Left lung (tissue), 10 donors: ENCODE results near the gene MANSC1. TPM values are rescaled to one million over a fixed set of nuclear protein-coding genes. Genes with fewer than 3 reads are reported as not detected.
"Not testable (repeated sequence)": the region's sequence is repeated elsewhere in the genome, so short reads cannot be mapped to it uniquely, and the experiment has no call there.

Experiments used
- ATAC-seq: fragments of 200-7000 bp; cut with Tn5 transposase; one replicate; pipeline ENCODE4 v1.9.1; 2020; ENCODE audit warnings: moderate library complexity
- DNase-seq, 4 donors: peaks; one replicate each; pipeline ENCODE4 v3.0.0-alpha.2; 2013 to 2020
- H3K27ac ChIP-seq, 2 donors: fragments of 200-600 bp; sonication (generic) in 1 of 2; one replicate each; pipeline versions ENCODE4 v1.5.0 to v1.8.0; 2020 to 2021
- H3K27me3 ChIP-seq, 2 donors: fragments of 200-600 bp; sonication (generic) in 1 of 2; one replicate each; pipeline versions ENCODE4 v1.5.0 to v1.8.0; 2020 to 2021
- H3K36me3 ChIP-seq, 2 donors: fragments of 200-600 bp; sonication (generic) in 1 of 2; one replicate each; pipeline versions ENCODE4 v1.5.0 to v1.8.0; 2020 to 2021
- H3K4me1 ChIP-seq, 2 donors: fragments of 200-600 bp; one replicate each; pipeline ENCODE4 v1.8.0; 2021
- H3K4me3 ChIP-seq, 2 donors: fragments of 200-600 bp; sonication (generic) in 1 of 2; one replicate each; pipeline versions ENCODE4 v1.5.0 to v1.8.0; 2020 to 2021; ENCODE audit warnings: mild to moderate bottlenecking in 1 of 2
- H3K9me3 ChIP-seq, 2 donors: fragments of 200-600 bp; sonication (generic) in 1 of 2; one replicate each; pipeline versions ENCODE4 v1.5.0 to v1.8.0; 2020 to 2021
- CTCF ChIP-seq, 2 donors: fragments of 200-600 bp; sonication (generic) in 1 of 2; IDR thresholded peaks; one replicate each; pipeline versions ENCODE4 v1.5.0 to v1.8.0; 2021; ENCODE audit warnings: antibody characterized with exemption in 2 of 2
- intact Hi-C, 2 donors: fragments of 100-400 bp; cut with DNase I; formaldehyde crosslinking; loops; one replicate each; pipeline versions ENCODE4 v1.11.2 to v1.14.2; 2022
- polyA plus RNA-seq, 6 donors: library from polyadenylated mRNA; unstranded; fragments of 120-200 nt; gene quantifications; one replicate each; pipeline ENCODE4 v1.2.1, GENCODE V29; 2013; ENCODE audit not compliant: insufficient read length in 6 of 6
- total RNA-seq, 2 donors: library from RNA; stranded (reverse); fragmentation: NEBNext Ultra II Directional; extraction: Animal tissue kit (Norgen Biotek cat#: 25700); gene quantifications; one replicate each; pipeline ENCODE4 v1.2.1, GENCODE V29; 2021
- donor health status: DM: no; HTN: yes; CAD: no.
- donor health status: DM: no; HTN: no; CAD: no.

The MANSC1 gene
- total and polyA plus RNA-seq, 8 donors = 24.7 to 32.0 (median 29.3) TPM

GRCh38 chr12:12357719-12358461, 7.8 kb upstream of the MANSC1 start:
- intact Hi-C loops = no loop called here
- ATAC-seq = no peak
- Histone ChIP-seq H3K4me3 (peak overlapping the region; percentile 69 to 89), H3K27me3 (no peaks in the 10 kb centered on the region), H3K36me3 (no peaks in the 10 kb centered on the region), H3K9me3 (no peaks in the 10 kb centered on the region), H3K27ac (peak overlapping the region; percentile 94 to 100), H3K4me1 (peaks cover 13 to 31% of the 10 kb centered on the region in 2 donors)
- TF ChIP-seq CTCF (IDR thresholded peaks at IDR 0.05) = no peak
- DNase-seq = peak in 2 of 4 donors; percentile 53 to 58

- Histone ChIP-seq H3K27me3 (no peaks in the 10 kb centered on the region), H3K4me1 (peaks cover 13 to 31% of the 10 kb centered on the region in 2 donors), H3K9me3 (no peaks in the 10 kb centered on the region), H3K27ac (peak within 1 kb of the TSS; percentile 94 to 100), H3K4me3 (peak within 1 kb of the TSS; percentile 69 to 89), H3K36me3 (no peaks in the 10 kb centered on the region)
- DNase-seq = peak; percentile 91 to 100 (median 97)
- peak; percentile 98 for ATAC-seq
- no peak for TF ChIP-seq CTCF (IDR thresholded peaks at IDR 0.05)
- intact Hi-C loops = no loop called here
Measured at GRCh38 chr12:12356896-12357718, 7.1 kb upstream of the MANSC1 start, which contains the start of gene BORCS5. BORCS5 (plus strand) TSS chr12:12357078; CDS start chr12:12357452, 374 bp downstream.

- Histone ChIP-seq H3K9me3 (no peaks in the 10 kb centered on the region), H3K27me3 (no peaks in the 10 kb centered on the region), H3K4me3 (peak overlapping the region; percentile 69 to 89), H3K27ac (peak overlapping the region; percentile 94 to 100), H3K36me3 (no peaks in the 10 kb centered on the region), H3K4me1 (peaks cover 13 to 31% of the 10 kb centered on the region in 2 donors)
- TF ChIP-seq CTCF (IDR thresholded peaks at IDR 0.05) = no peak
- DNase-seq (no peak), ATAC-seq (no peak)
- intact Hi-C loops = no loop called here
Measured at GRCh38 chr12:12356467-12356895, 6.4 kb upstream of the MANSC1 start.

GRCh38 chr12:12353807-12354206, 3.8 kb upstream of the MANSC1 start:
- Histone ChIP-seq H3K27me3 (no peaks in the 10 kb centered on the region), H3K4me3 (no peak overlapping the region), H3K36me3 (no peaks in the 10 kb centered on the region), H3K27ac (no peak overlapping the region), H3K9me3 (no peaks in the 10 kb centered on the region), H3K4me1 (peaks cover 13 to 41% of the 10 kb centered on the region in 2 donors)
- TF ChIP-seq CTCF (IDR thresholded peaks at IDR 0.05) = no peak
- ATAC-seq (no peak), DNase-seq (no peak)
- intact Hi-C loops = no loop called here

GRCh38 chr12:12353276-12353675, 3.2 kb upstream of the MANSC1 start:
- H3K27me3 ChIP-seq = no peaks in the 10 kb centered on the region
- DNase-seq (no peak), ATAC-seq (no peak)
- H3K4me1 ChIP-seq = peaks cover 12 to 38% of the 10 kb centered on the region in 2 donors
- H3K9me3 ChIP-seq = no peaks in the 10 kb centered on the region
- H3K4me3 ChIP-seq = no peak overlapping the region
- intact Hi-C loops = no loop called here
- no peak for TF ChIP-seq CTCF (IDR thresholded peaks at IDR 0.05)
- no peaks in the 10 kb centered on the region for H3K36me3 ChIP-seq
- H3K27ac ChIP-seq = no peak overlapping the region

- intact Hi-C loops, H3K9me3 ChIP-seq, H3K27ac ChIP-seq, H3K36me3 ChIP-seq, H3K4me3 ChIP-seq, ATAC-seq, H3K27me3 ChIP-seq, DNase-seq: not testable (repeated sequence)
- peaks cover 3 to 29% of the 10 kb centered on the region in 2 donors for H3K4me1 ChIP-seq
Measured at GRCh38 chr12:12351468-12352185, 1.6 kb upstream of the MANSC1 start.
